MCF 10A (cell line): ENCODE data around the gene GFER. TPM values are rescaled to one million over a fixed set of nuclear protein-coding genes. Genes with fewer than 3 reads are reported as not detected.

Experiments used
- BruUV-seq: library from RNA; stranded (reverse); fragments of 400-500 nt; replicated peaks from 2 replicates; lab custom pipeline; 2021; lab: Mats Ljungman, UMichigan
- CTCF ChIA-PET: fragments of 300-600 bp; sonication (Branson Sonifier 250); formaldehyde crosslinking; extraction: SDS; loops from one replicate; lab custom pipeline; 2021; ENCODE audit warnings: antibody characterized with exemption, inconsistent platforms; lab: Yijun Ruan, JAX
- POLR2A ChIA-PET: fragments of 300-600, 350-650 bp; sonication (Branson Sonifier 250); formaldehyde crosslinking; extraction: SDS; loops from one replicate; lab custom pipeline; 2020; ENCODE audit warnings: antibody characterized with exemption, inconsistent platforms; lab: Yijun Ruan, JAX
- DNase-seq: peaks from one replicate; pipeline ENCODE4 v3.0.0-alpha.2; 2018; ENCODE audit not compliant: unreplicated experiment
- H3K27ac Mint-ChIP-seq: one replicate; pipeline ENCODE4 v1.8.0; 2022; ENCODE audit warnings: mild to moderate bottlenecking, low read depth, mixed read lengths; ENCODE audit not compliant: unreplicated experiment
- H3K27me3 Mint-ChIP-seq: one replicate; pipeline ENCODE4 v1.8.0; 2022; ENCODE audit warnings: mixed read lengths; ENCODE audit not compliant: insufficient read depth, unreplicated experiment
- H3K36me3 Mint-ChIP-seq: one replicate; pipeline ENCODE4 v1.8.0; 2022; ENCODE audit warnings: mild to moderate bottlenecking, moderate library complexity, mixed read lengths; ENCODE audit not compliant: insufficient read depth, unreplicated experiment
- H3K4me1 Mint-ChIP-seq: one replicate; pipeline ENCODE4 v1.8.0; 2022; ENCODE audit warnings: mixed read lengths; ENCODE audit not compliant: insufficient read depth, unreplicated experiment
- H3K4me3 Mint-ChIP-seq: one replicate; pipeline ENCODE4 v1.8.0; 2022; ENCODE audit warnings: mild to moderate bottlenecking, moderate library complexity, mixed read lengths; ENCODE audit not compliant: unreplicated experiment
- H3K9me3 Mint-ChIP-seq: one replicate; pipeline ENCODE4 v1.8.0; 2022; ENCODE audit warnings: mixed read lengths; ENCODE audit not compliant: unreplicated experiment
- intact Hi-C: fragments of 100-400 bp; cut with micrococcal nuclease; formaldehyde crosslinking; loops from 2 replicates; pipeline ENCODE4 v1.14.1; 2022
- total RNA-seq: library from RNA; stranded (reverse); gene quantifications from 2 replicates; pipeline ENCODE4 v1.2.3, GENCODE V29; 2022
- TF ChIP-seq, protein P1 (sequence below): fragments of 200-600 bp; IDR thresholded peaks from one replicate; pipeline ENCODE4 v1.8.0; 2022; ENCODE audit warnings: antibody characterized with exemption, mild to moderate bottlenecking; ENCODE audit not compliant: unreplicated experiment

Gene GFER
- total RNA-seq, 1 experiment from 2014 or later = 40.8 TPM

DNA sequence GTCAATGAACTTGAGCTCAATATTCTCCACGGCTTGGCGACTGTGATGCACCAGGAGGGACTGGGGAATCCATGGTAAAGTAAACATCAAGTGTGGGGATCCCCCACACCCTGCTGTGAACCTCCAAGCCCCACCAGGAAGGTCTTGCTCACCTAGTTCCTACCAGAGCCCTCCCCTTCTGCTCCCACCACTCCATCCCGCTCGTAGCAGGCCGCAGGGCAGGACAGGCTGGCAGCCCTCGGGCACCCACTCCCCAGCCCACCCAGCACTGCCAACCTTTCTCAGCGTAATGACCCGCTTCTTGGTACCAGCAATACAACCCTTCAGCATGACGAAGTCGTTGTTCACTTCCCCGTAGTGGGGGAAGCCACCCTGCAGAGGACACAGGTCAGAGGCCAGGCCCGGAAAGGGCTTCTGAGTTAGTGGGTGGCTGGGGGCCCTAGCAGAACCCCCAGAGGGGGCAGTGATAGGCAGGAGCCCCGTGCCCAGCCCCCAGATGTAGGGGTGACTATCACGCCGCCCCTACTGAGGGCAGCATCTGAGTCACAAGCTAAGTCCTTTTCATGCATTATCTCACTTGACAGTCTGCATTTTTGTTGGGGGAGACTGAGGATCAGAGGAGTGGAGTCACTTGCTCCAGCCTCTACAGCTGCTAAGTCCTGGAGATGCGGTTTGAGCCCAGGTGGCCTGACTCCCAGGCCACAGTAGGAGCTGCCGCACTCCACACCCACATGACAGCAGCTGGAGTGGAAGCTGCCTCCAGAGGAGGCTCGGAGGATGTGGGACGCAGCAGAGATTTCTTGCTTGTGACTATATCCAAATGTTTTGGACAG lies 38.2 kb upstream of the GFER start:
- POLR2A ChIA-PET = interaction anchor here (2.1 kb wide), 1 partner anchor 19 kb away, joined by 5 read pairs; the partner anchor contains the start of gene RPS2
- no TSS peak for BruUV-seq
- TF ChIP-seq, protein P1, sequence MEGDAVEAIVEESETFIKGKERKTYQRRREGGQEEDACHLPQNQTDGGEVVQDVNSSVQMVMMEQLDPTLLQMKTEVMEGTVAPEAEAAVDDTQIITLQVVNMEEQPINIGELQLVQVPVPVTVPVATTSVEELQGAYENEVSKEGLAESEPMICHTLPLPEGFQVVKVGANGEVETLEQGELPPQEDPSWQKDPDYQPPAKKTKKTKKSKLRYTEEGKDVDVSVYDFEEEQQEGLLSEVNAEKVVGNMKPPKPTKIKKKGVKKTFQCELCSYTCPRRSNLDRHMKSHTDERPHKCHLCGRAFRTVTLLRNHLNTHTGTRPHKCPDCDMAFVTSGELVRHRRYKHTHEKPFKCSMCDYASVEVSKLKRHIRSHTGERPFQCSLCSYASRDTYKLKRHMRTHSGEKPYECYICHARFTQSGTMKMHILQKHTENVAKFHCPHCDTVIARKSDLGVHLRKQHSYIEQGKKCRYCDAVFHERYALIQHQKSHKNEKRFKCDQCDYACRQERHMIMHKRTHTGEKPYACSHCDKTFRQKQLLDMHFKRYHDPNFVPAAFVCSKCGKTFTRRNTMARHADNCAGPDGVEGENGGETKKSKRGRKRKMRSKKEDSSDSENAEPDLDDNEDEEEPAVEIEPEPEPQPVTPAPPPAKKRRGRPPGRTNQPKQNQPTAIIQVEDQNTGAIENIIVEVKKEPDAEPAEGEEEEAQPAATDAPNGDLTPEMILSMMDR = no peak
- Mint-ChIP-seq H3K4me1 (peaks cover 5% of the 10 kb centered on the region), H3K27ac (no peak overlapping the region), H3K9me3 (no peaks in the 10 kb centered on the region), H3K4me3 (no peak overlapping the region), H3K36me3 (no peaks in the 10 kb centered on the region), H3K27me3 (no peaks in the 10 kb centered on the region)
- intact Hi-C loops = no loop called here
- CTCF ChIA-PET = interaction anchor here (1.0 kb wide), 1 partner anchor 80 kb away, joined by 3 read pairs; no protein-coding TSS in a partner anchor
- no peak for DNase-seq

DNA sequence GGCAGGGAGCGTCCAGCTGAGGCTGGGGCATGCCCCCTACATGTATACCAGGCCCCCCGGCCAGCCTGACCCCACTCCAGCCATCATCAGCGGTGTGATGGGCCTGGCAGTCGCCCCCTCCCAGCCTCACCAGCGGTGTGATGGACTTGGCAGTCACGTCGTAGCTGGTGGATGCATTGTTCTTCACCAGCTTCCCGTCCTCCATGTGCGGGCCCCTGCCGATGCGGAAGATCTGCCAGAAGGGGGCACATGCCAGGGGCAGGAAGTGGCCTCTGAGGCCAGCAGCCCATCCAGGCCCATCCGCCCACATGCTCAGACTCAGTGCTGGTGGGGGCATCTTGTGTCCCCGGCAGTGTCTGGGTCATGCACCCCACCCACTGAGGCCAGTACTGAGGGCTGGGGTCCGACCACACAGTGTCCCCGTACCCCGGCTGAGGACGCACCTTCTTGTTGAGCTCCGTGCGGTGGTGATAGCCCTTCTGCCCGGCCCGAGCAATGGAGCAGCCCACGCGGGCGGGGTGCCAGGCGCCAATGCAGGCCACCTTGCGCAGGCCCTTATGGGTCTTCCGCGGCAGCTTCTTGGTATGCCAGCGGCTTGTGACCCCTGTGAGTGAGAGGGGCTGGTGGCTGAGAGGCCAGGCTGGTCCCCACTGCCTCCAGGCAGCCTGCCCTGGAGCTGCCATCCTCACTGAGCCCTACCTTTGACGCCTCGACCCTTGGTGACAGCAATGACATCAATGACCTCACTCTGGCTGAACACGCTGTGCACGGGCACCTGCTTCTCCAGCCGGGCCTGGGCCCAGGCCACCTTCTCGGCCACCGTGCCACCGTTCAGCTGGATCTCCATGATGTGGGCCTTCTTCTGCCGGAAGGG lies 37.3 kb upstream of the GFER start:
- Mint-ChIP-seq H3K27me3 (no peaks in the 10 kb centered on the region), H3K4me1 (peaks cover 5% of the 10 kb centered on the region), H3K36me3 (no peaks in the 10 kb centered on the region), H3K4me3 (no peak overlapping the region), H3K27ac (no peak overlapping the region), H3K9me3 (no peaks in the 10 kb centered on the region)
- intact Hi-C loops = no loop called here
- POLR2A ChIA-PET = interaction anchor here (0.6 to 2.1 kb wide), 2 partner anchors 18 to 47 kb away, joined by 3 to 5 read pairs; partner anchors contain the start of gene RPS2
- no peak for DNase-seq
- BruUV-seq = no TSS peak
- TF ChIP-seq, protein P1 = no peak
- CTCF ChIA-PET = interaction anchor here (0.5 kb wide), 1 partner anchor 84 kb away, joined by 3 read pairs; no protein-coding TSS in a partner anchor

- CTCF ChIA-PET = interaction anchor here (0.5 to 0.6 kb wide), 2 partner anchors 84 to 514 kb away, joined by 3 read pairs; no protein-coding TSS in a partner anchor
- intact Hi-C loops = no loop called here
Observed at GRCh38 chr16:1947369-1947670, 36.7 kb upstream of the GFER start.

More at GRCh38 chr16:1947369-1947670, 36.7 kb upstream of the GFER start:
- TF ChIP-seq, protein P1 = no peak
- Mint-ChIP-seq H3K36me3 (no peaks in the 10 kb centered on the region), H3K4me3 (no peak overlapping the region), H3K4me1 (peaks cover under 1% of the 10 kb centered on the region), H3K27ac (no peak overlapping the region), H3K9me3 (no peaks in the 10 kb centered on the region), H3K27me3 (no peaks in the 10 kb centered on the region)
- no peak for DNase-seq
- no TSS peak for BruUV-seq
- POLR2A ChIA-PET = interaction anchor here (0.6 to 0.7 kb wide), 2 partner anchors 48 to 246 kb away, joined by 3 read pairs; no protein-coding TSS in a partner anchor
